Measurements from ENCODE around the gene KRTAP2-1. TPM values are rescaled to one million over a fixed set of nuclear protein-coding genes. Genes with fewer than 3 reads are reported as not detected.
"Not testable (repeated sequence)": the region's sequence is repeated elsewhere in the genome, so short reads cannot be mapped to it uniquely, and the experiment has no call there.

Gene KRTAP2-1
- not detected for total RNA-seq
- polyA plus RNA-seq, result 0.05 TPM
- long read RNA-seq, donor 1, result 0 reads
- long read RNA-seq, donor 2, result 0 reads
- long read RNA-seq, donor 3, result 0 reads
- long read RNA-seq, donor 4, result 0 reads
- long read RNA-seq, donor 5, result 0 reads
- long read RNA-seq, donor 6, result 0 reads
- long read RNA-seq, donor 7, result 0 reads
- long read RNA-seq, donor 8, result 0 reads
- long read RNA-seq, donor 9, result 0 reads
- long read RNA-seq, donor 10, result 0 reads

DNA sequence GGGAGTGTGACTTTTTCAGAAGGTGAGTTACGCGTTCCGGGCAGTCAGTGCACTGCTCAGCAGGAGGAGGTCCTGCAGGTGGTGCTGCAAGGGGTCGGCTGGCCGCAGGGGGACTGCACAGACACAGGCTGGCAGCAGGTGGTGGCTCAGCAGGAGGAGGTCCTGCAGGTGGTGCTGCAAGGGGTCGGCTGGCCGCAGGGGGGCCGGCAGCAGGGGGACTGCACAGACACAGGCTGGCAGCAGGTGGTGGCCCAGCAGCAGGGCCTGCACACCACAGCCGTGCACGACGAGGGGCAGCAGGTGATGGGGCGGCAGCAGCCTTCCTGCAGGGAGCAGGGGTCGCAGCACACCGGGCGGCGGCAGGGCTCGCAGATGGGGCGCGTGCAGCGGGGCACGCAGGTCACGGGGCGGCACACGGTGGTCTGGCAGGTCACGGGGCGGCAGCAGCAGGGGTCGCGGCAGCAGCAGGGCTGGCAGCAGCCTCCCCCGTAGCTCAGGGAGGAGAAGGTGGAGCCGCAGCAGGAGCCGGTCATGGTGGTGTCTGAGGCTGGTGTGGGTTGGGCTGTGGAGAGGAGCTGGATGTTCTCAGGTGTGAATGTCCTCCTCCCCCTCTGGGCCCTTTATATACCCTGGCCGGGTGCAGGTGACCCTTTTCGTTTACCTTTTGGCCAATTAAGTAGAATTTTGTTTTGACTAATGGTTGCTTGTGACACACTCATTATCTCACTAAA is at the start of gene KRTAP2-1:
TSS of gene KRTAP2-1 (minus strand) at position 582 of the 731 bp plus-strand sequence. CDS start at position 533, 49 bp downstream.
- not testable (repeated sequence) for H3K9me3 ChIP-seq (ENCODE audit: control insufficient read depth in 2 of 2, insufficient read depth in 1 of 2, low read length in 1 of 2); H3K27me3 ChIP-seq (ENCODE audit: control insufficient read depth in 2 of 2, insufficient read depth in 1 of 2, low read length in 1 of 2); H3K27ac ChIP-seq (ENCODE audit: low read depth in 1 of 2, low read length in 1 of 2); H3K4me1 ChIP-seq (ENCODE audit: control insufficient read depth in 2 of 2, insufficient read depth in 2 of 2, low read length in 2 of 2); H3K4me3 ChIP-seq (ENCODE audit: low read length in 2 of 2); H3K36me3 ChIP-seq (ENCODE audit: control insufficient read depth in 2 of 2, insufficient read depth in 2 of 2, low read length in 1 of 2); DNase-seq (ENCODE audit: low read depth in 6 of 9, low spot score in 9 of 9)
- WGBS, result 64% methylated on average over 10 of the region's 33 CpGs

GRCh38 chr17:41096055-41096454 is 48.9 kb upstream of the KRTAP2-1 start:
- 99% methylated on average over 7 of the region's 7 CpGs for WGBS
- H3K36me3 ChIP-seq (ENCODE audit: control insufficient read depth in 2 of 2, insufficient read depth in 2 of 2, low read length in 1 of 2), result no peaks in the 10 kb centered on the region
- H3K4me3 ChIP-seq (ENCODE audit: low read length in 2 of 2), result no peak overlapping the region
- no peaks in the 10 kb centered on the region for H3K9me3 ChIP-seq (ENCODE audit: control insufficient read depth in 2 of 2, insufficient read depth in 1 of 2, low read length in 1 of 2)
- H3K27ac ChIP-seq (ENCODE audit: low read depth in 1 of 2, low read length in 1 of 2), result no peak overlapping the region
- no peaks in the 10 kb centered on the region for H3K27me3 ChIP-seq (ENCODE audit: control insufficient read depth in 2 of 2, insufficient read depth in 1 of 2, low read length in 1 of 2)
- DNase-seq (ENCODE audit: low read depth in 6 of 9, low spot score in 9 of 9), result no peak
- H3K4me1 ChIP-seq (ENCODE audit: control insufficient read depth in 2 of 2, insufficient read depth in 2 of 2, low read length in 2 of 2), result no peaks in the 10 kb centered on the region

DNA sequence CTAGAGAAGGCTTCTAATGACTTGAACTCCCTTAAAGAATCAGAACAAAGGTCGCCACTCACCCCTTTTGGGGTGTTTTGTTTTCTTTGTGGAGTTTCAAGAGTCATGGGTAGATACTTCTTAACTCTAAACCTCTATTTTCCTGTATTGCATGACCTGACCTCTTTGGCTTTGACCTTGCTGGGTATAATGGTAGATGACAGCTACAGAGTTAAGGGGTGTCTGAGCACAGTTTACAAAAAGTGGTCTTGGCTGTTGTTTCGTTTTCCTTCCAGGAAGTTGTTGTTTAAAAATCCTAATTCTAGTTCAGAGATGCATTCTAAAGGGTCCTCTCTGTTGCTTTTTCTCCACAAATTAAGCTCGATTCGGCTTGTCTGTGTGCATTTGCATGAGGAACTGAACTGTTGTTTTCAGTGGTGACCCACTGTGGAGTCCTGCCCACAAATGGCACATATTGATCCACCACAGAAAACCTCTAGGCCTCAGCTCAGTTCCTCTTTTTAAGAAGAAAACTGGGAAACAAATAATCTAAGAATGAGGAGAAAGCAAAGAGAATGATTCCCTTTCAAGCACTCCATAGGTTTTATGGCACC is 41.7 kb upstream of the KRTAP2-1 start:
- not testable (repeated sequence) for H3K36me3 ChIP-seq (ENCODE audit: control insufficient read depth in 2 of 2, insufficient read depth in 2 of 2, low read length in 1 of 2); H3K4me3 ChIP-seq (ENCODE audit: low read length in 2 of 2); H3K9me3 ChIP-seq (ENCODE audit: control insufficient read depth in 2 of 2, insufficient read depth in 1 of 2, low read length in 1 of 2); H3K27me3 ChIP-seq (ENCODE audit: control insufficient read depth in 2 of 2, insufficient read depth in 1 of 2, low read length in 1 of 2); DNase-seq (ENCODE audit: low read depth in 6 of 9, low spot score in 9 of 9); H3K4me1 ChIP-seq (ENCODE audit: control insufficient read depth in 2 of 2, insufficient read depth in 2 of 2, low read length in 2 of 2); H3K27ac ChIP-seq (ENCODE audit: low read depth in 1 of 2, low read length in 1 of 2)
- WGBS, result 68% methylated on average over 4 of the region's 4 CpGs

DNA sequence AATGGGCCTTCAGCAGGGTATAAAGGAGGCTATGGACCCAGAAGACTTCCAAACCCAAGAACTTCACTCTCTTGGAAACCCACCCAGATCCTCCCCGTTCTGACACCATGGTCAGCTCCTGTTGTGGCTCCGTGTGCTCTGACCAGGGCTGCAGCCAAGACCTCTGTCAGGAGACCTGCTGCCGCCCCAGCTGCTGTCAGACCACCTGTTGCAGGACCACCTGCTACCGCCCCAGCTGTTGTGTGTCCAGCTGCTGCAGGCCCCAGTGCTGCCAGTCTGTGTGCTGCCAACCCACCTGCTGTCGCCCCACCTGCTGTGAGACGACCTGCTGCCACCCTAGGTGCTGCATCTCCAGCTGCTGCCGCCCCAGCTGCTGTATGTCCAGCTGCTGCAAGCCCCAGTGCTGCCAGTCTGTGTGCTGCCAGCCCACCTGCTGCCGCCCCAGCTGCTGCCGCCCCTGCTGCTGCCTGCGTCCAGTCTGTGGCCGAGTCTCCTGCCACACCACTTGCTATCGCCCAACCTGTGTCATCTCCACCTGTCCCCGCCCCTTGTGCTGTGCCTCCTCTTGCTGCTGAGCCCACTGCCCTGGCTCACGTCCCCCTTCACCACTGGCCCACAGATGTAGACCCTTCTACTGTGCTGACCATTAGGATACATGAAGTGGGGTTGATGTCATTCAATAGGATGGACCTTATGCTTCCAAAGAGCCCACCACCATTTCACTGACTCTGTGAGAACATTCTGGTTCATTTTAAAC is 37.2 kb upstream of the KRTAP2-1 start, which contains the start of gene KRTAP4-7:
TSS of gene KRTAP4-7 (plus strand) at position 51 of the 757 bp plus-strand sequence. CDS start at position 108, 57 bp downstream.
- H3K36me3 ChIP-seq (ENCODE audit: control insufficient read depth in 2 of 2, insufficient read depth in 2 of 2, low read length in 1 of 2); H3K27ac ChIP-seq (ENCODE audit: low read depth in 1 of 2, low read length in 1 of 2); H3K4me3 ChIP-seq (ENCODE audit: low read length in 2 of 2); H3K4me1 ChIP-seq (ENCODE audit: control insufficient read depth in 2 of 2, insufficient read depth in 2 of 2, low read length in 2 of 2); DNase-seq (ENCODE audit: low read depth in 6 of 9, low spot score in 9 of 9); H3K9me3 ChIP-seq (ENCODE audit: control insufficient read depth in 2 of 2, insufficient read depth in 1 of 2, low read length in 1 of 2); H3K27me3 ChIP-seq (ENCODE audit: control insufficient read depth in 2 of 2, insufficient read depth in 1 of 2, low read length in 1 of 2): not testable (repeated sequence)
- 94% methylated on average over 14 of the region's 14 CpGs for WGBS

DNA sequence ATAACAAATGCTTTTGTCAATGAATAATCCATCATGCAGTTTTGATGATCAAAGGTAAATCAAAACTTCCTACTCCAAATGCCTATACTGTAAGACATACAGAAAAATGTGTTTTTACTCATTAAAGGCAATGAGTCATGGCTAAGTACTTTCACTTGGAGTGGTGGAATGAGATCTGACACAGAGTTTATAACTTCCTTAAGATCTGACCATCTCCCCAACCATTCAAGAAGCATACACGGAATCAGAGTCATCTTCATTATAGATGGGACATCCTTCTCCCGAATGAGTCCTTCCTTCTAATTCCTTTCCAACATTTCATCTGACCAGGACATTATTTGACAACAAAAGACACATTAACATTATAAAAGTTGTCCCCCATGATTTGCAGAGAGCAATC is 36.3 kb upstream of the KRTAP2-1 start:
- H3K4me1 ChIP-seq (ENCODE audit: control insufficient read depth in 2 of 2, insufficient read depth in 2 of 2, low read length in 2 of 2); H3K36me3 ChIP-seq (ENCODE audit: control insufficient read depth in 2 of 2, insufficient read depth in 2 of 2, low read length in 1 of 2); H3K9me3 ChIP-seq (ENCODE audit: control insufficient read depth in 2 of 2, insufficient read depth in 1 of 2, low read length in 1 of 2); H3K4me3 ChIP-seq (ENCODE audit: low read length in 2 of 2); DNase-seq (ENCODE audit: low read depth in 6 of 9, low spot score in 9 of 9); H3K27me3 ChIP-seq (ENCODE audit: control insufficient read depth in 2 of 2, insufficient read depth in 1 of 2, low read length in 1 of 2); H3K27ac ChIP-seq (ENCODE audit: low read depth in 1 of 2, low read length in 1 of 2): not testable (repeated sequence)
- 95% methylated on average over 2 of the region's 2 CpGs for WGBS

- no peak overlapping the region for H3K27ac ChIP-seq (ENCODE audit: low read depth in 1 of 2, low read length in 1 of 2)
- H3K36me3 ChIP-seq (ENCODE audit: control insufficient read depth in 2 of 2, insufficient read depth in 2 of 2, low read length in 1 of 2), result no peaks in the 10 kb centered on the region
- H3K4me3 ChIP-seq (ENCODE audit: low read length in 2 of 2), result no peak overlapping the region
- H3K4me1 ChIP-seq (ENCODE audit: control insufficient read depth in 2 of 2, insufficient read depth in 2 of 2, low read length in 2 of 2), result no peaks in the 10 kb centered on the region
- WGBS, result 80% methylated on average over 4 of the region's 4 CpGs
- no peak for DNase-seq (ENCODE audit: low read depth in 6 of 9, low spot score in 9 of 9)
- no peaks in the 10 kb centered on the region for H3K27me3 ChIP-seq (ENCODE audit: control insufficient read depth in 2 of 2, insufficient read depth in 1 of 2, low read length in 1 of 2)
- H3K9me3 ChIP-seq (ENCODE audit: control insufficient read depth in 2 of 2, insufficient read depth in 1 of 2, low read length in 1 of 2), result no peaks in the 10 kb centered on the region
These were observed 35.5 kb upstream of the KRTAP2-1 start for GRCh38 chr17:41082626-41083025.

- no peak overlapping the region for H3K27ac ChIP-seq (ENCODE audit: low read depth in 1 of 2, low read length in 1 of 2)
- H3K4me1 ChIP-seq (ENCODE audit: control insufficient read depth in 2 of 2, insufficient read depth in 2 of 2, low read length in 2 of 2), result no peaks in the 10 kb centered on the region
- H3K4me3 ChIP-seq (ENCODE audit: low read length in 2 of 2), result no peak overlapping the region
- H3K9me3 ChIP-seq (ENCODE audit: control insufficient read depth in 2 of 2, insufficient read depth in 1 of 2, low read length in 1 of 2), result no peaks in the 10 kb centered on the region
- H3K36me3 ChIP-seq (ENCODE audit: control insufficient read depth in 2 of 2, insufficient read depth in 2 of 2, low read length in 1 of 2), result no peaks in the 10 kb centered on the region
- H3K27me3 ChIP-seq (ENCODE audit: control insufficient read depth in 2 of 2, insufficient read depth in 1 of 2, low read length in 1 of 2), result no peaks in the 10 kb centered on the region
- DNase-seq (ENCODE audit: low read depth in 6 of 9, low spot score in 9 of 9), result no peak
These were observed 29.7 kb upstream of the KRTAP2-1 start for GRCh38 chr17:41076788-41077187.

GRCh38 chr17:41073676-41074075 is 26.6 kb upstream of the KRTAP2-1 start:
- no peaks in the 10 kb centered on the region for H3K36me3 ChIP-seq (ENCODE audit: control insufficient read depth in 2 of 2, insufficient read depth in 2 of 2, low read length in 1 of 2)
- H3K4me3 ChIP-seq (ENCODE audit: low read length in 2 of 2), result no peak overlapping the region
- H3K27me3 ChIP-seq (ENCODE audit: control insufficient read depth in 2 of 2, insufficient read depth in 1 of 2, low read length in 1 of 2), result no peaks in the 10 kb centered on the region
- no peak overlapping the region for H3K27ac ChIP-seq (ENCODE audit: low read depth in 1 of 2, low read length in 1 of 2)
- H3K9me3 ChIP-seq (ENCODE audit: control insufficient read depth in 2 of 2, insufficient read depth in 1 of 2, low read length in 1 of 2), result no peaks in the 10 kb centered on the region
- no peaks in the 10 kb centered on the region for H3K4me1 ChIP-seq (ENCODE audit: control insufficient read depth in 2 of 2, insufficient read depth in 2 of 2, low read length in 2 of 2)
- WGBS, result 94% methylated on average over 2 of the region's 2 CpGs
- no peak for DNase-seq (ENCODE audit: low read depth in 6 of 9, low spot score in 9 of 9)
